SK-N-MC (cell line): ENCODE results near the gene MME.

Experiments
- EZH2 ChIP-seq: fragments of 200-600 bp; sonication (generic); IDR thresholded peaks from one replicate; pipeline ENCODE4 v1.6.1; 2017; ENCODE audit warnings: antibody characterized with exemption
- FOXP2 ChIP-seq: optimal IDR thresholded peaks from 2 replicates; pipeline ENCODE3; 2011; ENCODE audit warnings: mild to moderate bottlenecking, moderate library complexity; ENCODE audit not compliant: insufficient read depth; ENCODE audit errors: extremely low read length, control extremely low read depth
- POLR2AphosphoS5 ChIP-seq: IDR thresholded peaks from 2 replicates; pipeline ENCODE4 v1.6.1; 2012; ENCODE audit warnings: mild to moderate bottlenecking, low read depth, low read length, borderline replicate concordance

DNA sequence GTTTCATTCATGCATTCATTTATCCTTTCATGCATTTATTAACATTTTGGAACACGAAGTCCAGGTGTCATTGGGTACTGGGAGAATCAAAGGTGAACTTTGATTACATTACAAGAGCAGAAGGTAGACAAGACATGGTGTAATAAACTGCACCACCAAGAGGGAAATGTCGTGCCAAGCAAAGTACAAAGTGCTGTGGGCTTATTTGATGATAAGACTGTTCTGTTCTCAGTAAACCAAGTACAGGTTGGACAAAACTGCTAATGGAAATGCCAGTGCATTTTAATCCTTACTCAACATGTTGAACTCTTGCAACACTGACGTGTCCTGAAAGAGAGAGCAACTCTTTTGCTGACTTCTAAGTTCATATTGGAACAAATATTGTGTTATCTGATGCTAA is 69.4 kb downstream of the MME start:
- no peak for TF ChIP-seq EZH2
- TF ChIP-seq POLR2AphosphoS5, result no peak
- no peak for TF ChIP-seq FOXP2
